PC-3 (cell line): Measurements from ENCODE around the gene HAPLN3.

Experiments
- CTCF ChIP-seq: fragments of 300-600 bp; sonication (generic); conservative IDR thresholded peaks from 2 replicates; pipeline ENCODE4 v1.5.1; 2017; ENCODE audit warnings: antibody characterized with exemption, low read depth, mild to moderate bottlenecking, low read length
- EZH2 ChIP-seq: fragments of 300-600 bp; sonication (generic); IDR thresholded peaks from one replicate; pipeline ENCODE4 v1.6.1; 2017; ENCODE audit warnings: antibody characterized with exemption, mild to moderate bottlenecking, low read length; ENCODE audit not compliant: unreplicated experiment
- EZH2phosphoT487 ChIP-seq: fragments of 300-600 bp; sonication (generic); IDR thresholded peaks from 2 replicates; pipeline ENCODE4 v1.6.1; 2018; ENCODE audit warnings: mild to moderate bottlenecking, antibody characterized with exemption, low read length, borderline replicate concordance

GRCh38 chr15:88913850-88914169, 18.5 kb upstream of the HAPLN3 start:
- TF ChIP-seq CTCF (no peak), EZH2 (no peak), EZH2phosphoT487 (no peak)
